HepG2 (cell line): ENCODE results near the gene PLSCR3.

ENCODE experiments used
- BRF2 ChIP-seq: sonication (generic); formaldehyde crosslinking; IDR thresholded peaks from 2 replicates; pipeline ENCODE4 v1.8.1; 2022; ENCODE audit warnings: mild to moderate bottlenecking, missing genetic modification reagents
- EZH2 ChIP-seq: conservative IDR thresholded peaks from 2 replicates; pipeline ENCODE4 v1.6.1; 2012; ENCODE audit warnings: mild to moderate bottlenecking, low read depth, low read length, moderate library complexity
- JUND ChIP-seq: sonication (generic); formaldehyde crosslinking; IDR thresholded peaks from 2 replicates; pipeline ENCODE4 v1.8.0; 2022; ENCODE audit warnings: mild to moderate bottlenecking, missing genetic modification reagents
- KMT2A ChIP-seq: sonication (generic); formaldehyde crosslinking; IDR thresholded peaks from 2 replicates; pipeline ENCODE4 v1.4.0; 2020; ENCODE audit warnings: missing genetic modification reagents
- MAX ChIP-seq: IDR thresholded peaks from 2 replicates; pipeline ENCODE4 v1.6.1; 2012; ENCODE audit warnings: inconsistent platforms
- POLR2A ChIP-seq, 2 experiments: IDR thresholded peaks; 2 replicates each; pipeline ENCODE4 v1.6.1; 2011; ENCODE audit warnings: low read depth in 2 of 2, low read length in 2 of 2, mild to moderate bottlenecking in 1 of 2, moderate library complexity in 1 of 2; ENCODE audit not compliant: insufficient read depth in 1 of 2
- RBFOX2 ChIP-seq: fragments of 200-400 bp; formaldehyde crosslinking; IDR thresholded peaks from 2 replicates; pipeline ENCODE4 v1.6.1; 2017; ENCODE audit warnings: low read depth, mild to moderate bottlenecking, low read length
- SIN3B ChIP-seq: fragments of 150-350 bp; IDR thresholded peaks from 2 replicates; pipeline ENCODE4 v1.6.1; 2014; ENCODE audit warnings: low read length
- TBP ChIP-seq: sonication (generic); formaldehyde crosslinking; IDR thresholded peaks from 2 replicates; pipeline ENCODE4 v1.5.0; 2020; ENCODE audit warnings: missing genetic modification reagents
- TBX2 ChIP-seq: sonication (generic); formaldehyde crosslinking; IDR thresholded peaks from 2 replicates; pipeline ENCODE4 v1.5.0; 2020; ENCODE audit warnings: missing genetic modification reagents, mild to moderate bottlenecking, borderline replicate concordance
- UBTF ChIP-seq: sonication (generic); formaldehyde crosslinking; IDR thresholded peaks from 2 replicates; pipeline ENCODE4 v1.4.0; 2020; ENCODE audit warnings: mild to moderate bottlenecking, missing genetic modification reagents
- ZNF274 ChIP-seq: sonication (generic); formaldehyde crosslinking; IDR thresholded peaks from 2 replicates; pipeline ENCODE4 v1.5.1; 2020; ENCODE audit warnings: mild to moderate bottlenecking, missing genetic modification reagents
- TF ChIP-seq, protein P1 (sequence below): sonication (generic); formaldehyde crosslinking; IDR thresholded peaks from 2 replicates; pipeline ENCODE4 v1.8.0; 2022; ENCODE audit warnings: mild to moderate bottlenecking, missing genetic modification reagents
- TF ChIP-seq, protein P2 (sequence below): sonication (generic); formaldehyde crosslinking; IDR thresholded peaks from 2 replicates; pipeline ENCODE4 v1.4.0; 2020; ENCODE audit warnings: missing genetic modification reagents

DNA sequence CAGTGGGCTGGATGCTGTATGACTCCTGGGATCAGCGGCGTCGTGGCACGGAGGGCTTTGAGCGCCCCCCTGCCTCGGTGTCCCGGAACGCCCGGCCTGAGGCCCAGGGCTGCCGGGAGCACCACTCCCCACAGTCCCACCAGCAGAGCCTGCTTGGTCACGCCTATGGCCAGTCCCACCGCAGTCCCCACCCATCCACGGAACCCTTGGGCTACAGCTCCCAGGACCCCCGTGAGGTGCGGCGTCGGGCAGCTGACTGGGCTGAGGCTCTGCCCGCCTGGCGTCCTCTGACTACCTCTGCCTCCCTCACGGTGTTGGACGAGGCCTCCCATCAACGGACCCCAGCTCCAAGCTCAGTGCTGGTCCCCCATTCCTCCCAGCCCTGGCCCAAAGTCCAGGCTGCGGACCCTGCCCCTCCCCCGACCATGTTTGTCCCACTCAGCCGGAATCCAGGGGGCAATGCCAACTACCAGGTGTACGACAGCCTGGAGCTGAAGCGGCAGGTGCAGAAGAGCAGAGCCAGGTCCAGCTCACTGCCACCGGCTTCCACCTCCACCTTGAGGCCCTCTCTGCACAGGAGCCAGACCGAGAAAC lies 32.7 kb upstream of the PLSCR3 start:
- no peak for TF ChIP-seq BRF2 (CRISPR knock-in tag)
- no peak for TF ChIP-seq ZNF274
- no peak for TF ChIP-seq EZH2
- TF ChIP-seq, protein P1, sequence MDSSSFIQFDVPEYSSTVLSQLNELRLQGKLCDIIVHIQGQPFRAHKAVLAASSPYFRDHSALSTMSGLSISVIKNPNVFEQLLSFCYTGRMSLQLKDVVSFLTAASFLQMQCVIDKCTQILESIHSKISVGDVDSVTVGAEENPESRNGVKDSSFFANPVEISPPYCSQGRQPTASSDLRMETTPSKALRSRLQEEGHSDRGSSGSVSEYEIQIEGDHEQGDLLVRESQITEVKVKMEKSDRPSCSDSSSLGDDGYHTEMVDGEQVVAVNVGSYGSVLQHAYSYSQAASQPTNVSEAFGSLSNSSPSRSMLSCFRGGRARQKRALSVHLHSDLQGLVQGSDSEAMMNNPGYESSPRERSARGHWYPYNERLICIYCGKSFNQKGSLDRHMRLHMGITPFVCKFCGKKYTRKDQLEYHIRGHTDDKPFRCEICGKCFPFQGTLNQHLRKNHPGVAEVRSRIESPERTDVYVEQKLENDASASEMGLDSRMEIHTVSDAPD (CRISPR knock-in tag): no peak
- TF ChIP-seq SIN3B: no peak
- TF ChIP-seq MAX: no peak
- TF ChIP-seq, protein P2, sequence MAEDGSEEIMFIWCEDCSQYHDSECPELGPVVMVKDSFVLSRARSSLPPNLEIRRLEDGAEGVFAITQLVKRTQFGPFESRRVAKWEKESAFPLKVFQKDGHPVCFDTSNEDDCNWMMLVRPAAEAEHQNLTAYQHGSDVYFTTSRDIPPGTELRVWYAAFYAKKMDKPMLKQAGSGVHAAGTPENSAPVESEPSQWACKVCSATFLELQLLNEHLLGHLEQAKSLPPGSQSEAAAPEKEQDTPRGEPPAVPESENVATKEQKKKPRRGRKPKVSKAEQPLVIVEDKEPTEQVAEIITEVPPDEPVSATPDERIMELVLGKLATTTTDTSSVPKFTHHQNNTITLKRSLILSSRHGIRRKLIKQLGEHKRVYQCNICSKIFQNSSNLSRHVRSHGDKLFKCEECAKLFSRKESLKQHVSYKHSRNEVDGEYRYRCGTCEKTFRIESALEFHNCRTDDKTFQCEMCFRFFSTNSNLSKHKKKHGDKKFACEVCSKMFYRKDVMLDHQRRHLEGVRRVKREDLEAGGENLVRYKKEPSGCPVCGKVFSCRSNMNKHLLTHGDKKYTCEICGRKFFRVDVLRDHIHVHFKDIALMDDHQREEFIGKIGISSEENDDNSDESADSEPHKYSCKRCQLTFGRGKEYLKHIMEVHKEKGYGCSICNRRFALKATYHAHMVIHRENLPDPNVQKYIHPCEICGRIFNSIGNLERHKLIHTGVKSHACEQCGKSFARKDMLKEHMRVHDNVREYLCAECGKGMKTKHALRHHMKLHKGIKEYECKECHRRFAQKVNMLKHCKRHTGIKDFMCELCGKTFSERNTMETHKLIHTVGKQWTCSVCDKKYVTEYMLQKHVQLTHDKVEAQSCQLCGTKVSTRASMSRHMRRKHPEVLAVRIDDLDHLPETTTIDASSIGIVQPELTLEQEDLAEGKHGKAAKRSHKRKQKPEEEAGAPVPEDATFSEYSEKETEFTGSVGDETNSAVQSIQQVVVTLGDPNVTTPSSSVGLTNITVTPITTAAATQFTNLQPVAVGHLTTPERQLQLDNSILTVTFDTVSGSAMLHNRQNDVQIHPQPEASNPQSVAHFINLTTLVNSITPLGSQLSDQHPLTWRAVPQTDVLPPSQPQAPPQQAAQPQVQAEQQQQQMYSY: no peak
- TF ChIP-seq TBX2 (CRISPR knock-in tag): no peak
- TF ChIP-seq POLR2A (IDR thresholded peaks at IDR 0.05; ENCODE audit: insufficient read depth in 1 of 2, low read depth in 2 of 2, low read length in 2 of 2): no peak
- no peak for TF ChIP-seq UBTF (CRISPR knock-in tag)
- TF ChIP-seq KMT2A (CRISPR knock-in tag): no peak
- no peak for TF ChIP-seq TBP
- TF ChIP-seq JUND (CRISPR knock-in tag): no peak
- TF ChIP-seq RBFOX2: no peak
